Large intestine (tissue), 3 donors: ENCODE measurements around the gene C21orf58. TPM values are rescaled to one million over a fixed set of nuclear protein-coding genes. Genes with fewer than 3 reads are reported as not detected.

Experiments used
- DNase-seq, 2 donors: peaks; one replicate each; pipeline versions ENCODE4 v3.0.0 to v3.0.0-alpha.2; 2013
- H3K27ac ChIP-seq: one replicate; pipeline ENCODE4 v1.5.1; 2013; ENCODE audit warnings: low read length
- H3K27me3 ChIP-seq: 2 replicates; pipeline ENCODE4 v1.6.1; 2013; ENCODE audit warnings: low read length; ENCODE audit not compliant: control insufficient read depth, insufficient read depth
- H3K36me3 ChIP-seq: 2 replicates; pipeline ENCODE4 v1.6.1; 2013; ENCODE audit warnings: low read length; ENCODE audit not compliant: control insufficient read depth, insufficient read depth
- H3K4me1 ChIP-seq: one replicate; pipeline ENCODE4 v1.6.1; 2013; ENCODE audit warnings: low read length; ENCODE audit not compliant: control insufficient read depth, insufficient read depth
- H3K4me3 ChIP-seq: one replicate; pipeline ENCODE4 v1.5.1; 2013; ENCODE audit warnings: low read length
- H3K9me3 ChIP-seq: one replicate; pipeline ENCODE4 v1.6.1; 2013; ENCODE audit warnings: mild to moderate bottlenecking, low read depth, low read length, moderate library complexity; ENCODE audit not compliant: control insufficient read depth
- WGBS: methylation state at CpG from one replicate; pipeline ENCODE4 v1.1.5; 2013; ENCODE audit warnings: low lambda C conversion rate; ENCODE audit not compliant: insufficient coverage; 5-methylcytosine and 5-hydroxymethylcytosine counted together
- polyA plus RNA-seq: library from polyadenylated mRNA; unstranded; fragments of 120-200 nt; gene quantifications from one replicate; pipeline ENCODE4 v1.2.1, GENCODE V29; 2013

Gene C21orf58
- polyA plus RNA-seq, 1 donor: 8.7 TPM

DNA sequence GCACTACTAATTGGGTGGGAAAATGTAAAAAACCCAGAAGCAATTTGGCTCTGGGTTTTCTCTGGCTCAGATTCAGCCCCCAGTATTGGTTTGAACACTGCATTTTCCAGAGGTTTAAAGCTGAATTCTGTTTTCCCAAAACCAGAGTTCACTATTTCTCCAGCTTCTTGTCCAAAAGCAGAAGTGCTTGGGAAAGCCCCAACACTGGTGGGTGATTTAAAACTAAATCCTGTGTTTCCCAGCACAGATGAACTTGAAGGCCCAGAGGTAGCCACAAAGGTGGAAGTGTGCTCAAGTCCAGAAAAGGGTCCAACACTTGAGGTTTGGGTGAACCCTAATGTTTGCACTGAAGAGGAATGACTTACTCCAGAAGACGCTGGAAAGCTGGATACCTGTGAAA lies 38.9 kb downstream of the C21orf58 start:
- no CpG with 5 or more reads among the region's 1 CpG for WGBS
- H3K9me3 ChIP-seq: no peaks in the 10 kb centered on the region
- H3K4me3 ChIP-seq: no peak overlapping the region
- no peaks in the 10 kb centered on the region for H3K27me3 ChIP-seq
- H3K36me3 ChIP-seq: peaks cover 39% of the 10 kb centered on the region
- peaks cover 16% of the 10 kb centered on the region for H3K4me1 ChIP-seq
- DNase-seq: no peak
- H3K27ac ChIP-seq: no peak overlapping the region

DNA sequence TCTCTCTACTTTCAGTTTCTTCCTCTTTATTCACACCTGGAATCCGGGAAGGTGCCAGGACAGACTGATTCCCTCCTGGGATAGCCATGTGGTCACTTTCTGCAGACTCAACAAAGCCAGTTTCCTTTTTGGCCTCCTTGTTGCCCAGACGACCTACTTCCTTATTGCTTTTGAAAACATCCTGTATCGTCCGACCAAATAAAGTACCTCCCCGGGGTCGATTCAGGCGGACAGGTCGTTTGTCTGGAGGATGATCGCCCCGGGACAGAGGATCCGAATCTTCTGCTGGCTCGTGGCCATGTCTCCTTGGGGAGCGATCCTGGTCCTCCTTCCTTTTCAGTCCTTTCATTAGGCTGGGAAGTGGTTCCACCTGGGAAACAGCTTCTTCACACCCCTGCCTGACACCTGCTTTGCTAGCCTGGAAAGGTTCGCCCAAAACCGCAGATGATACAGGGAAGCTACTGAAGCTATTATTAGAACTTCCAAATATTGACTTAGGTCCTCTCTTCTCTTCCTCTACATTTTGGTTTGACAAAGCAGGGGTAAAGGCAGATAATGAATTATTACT lies 39.5 kb downstream of the C21orf58 start:
- Histone ChIP-seq H3K4me3 (no peak overlapping the region), H3K27ac (no peak overlapping the region), H3K4me1 (peaks cover 16% of the 10 kb centered on the region), H3K36me3 (peaks cover 45% of the 10 kb centered on the region), H3K27me3 (no peaks in the 10 kb centered on the region), H3K9me3 (no peaks in the 10 kb centered on the region)
- DNase-seq: no peak
- no CpG with 5 or more reads among the region's 15 CpGs for WGBS

DNA sequence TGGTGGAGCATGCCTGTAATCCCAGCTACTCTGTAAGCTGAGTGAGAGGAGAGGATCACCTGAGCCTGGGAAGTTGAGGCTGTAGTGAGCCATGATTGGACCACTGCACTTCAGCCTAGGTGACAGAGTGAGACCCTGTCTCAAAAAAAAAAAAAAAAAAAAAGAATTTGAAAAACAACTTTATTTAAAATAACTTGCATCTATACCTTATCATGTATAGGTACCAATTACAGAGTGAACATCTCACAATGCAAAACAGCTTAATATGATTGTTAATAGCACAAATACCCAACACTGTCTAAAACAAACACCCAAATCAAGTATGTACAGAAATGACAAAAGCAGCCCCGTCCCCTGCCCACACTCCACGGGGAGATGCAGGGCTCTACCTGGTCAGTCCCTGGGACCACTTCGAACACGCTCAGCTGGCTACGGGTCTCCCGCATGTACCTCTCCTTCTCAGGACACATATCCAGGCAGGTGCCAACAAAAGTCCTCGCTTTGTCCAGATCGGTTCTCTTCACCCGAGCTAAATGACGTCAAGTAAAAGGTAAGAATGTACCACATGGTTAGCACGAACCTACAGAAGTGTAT lies 48.8 kb downstream of the C21orf58 start:
- H3K27me3 ChIP-seq: no peaks in the 10 kb centered on the region
- no peaks in the 10 kb centered on the region for H3K4me1 ChIP-seq
- no peaks in the 10 kb centered on the region for H3K9me3 ChIP-seq
- peaks cover 83% of the 10 kb centered on the region for H3K36me3 ChIP-seq
- no peak for DNase-seq
- no peak overlapping the region for H3K27ac ChIP-seq
- no CpG with 5 or more reads among the region's 11 CpGs for WGBS
- H3K4me3 ChIP-seq: no peak overlapping the region

DNA sequence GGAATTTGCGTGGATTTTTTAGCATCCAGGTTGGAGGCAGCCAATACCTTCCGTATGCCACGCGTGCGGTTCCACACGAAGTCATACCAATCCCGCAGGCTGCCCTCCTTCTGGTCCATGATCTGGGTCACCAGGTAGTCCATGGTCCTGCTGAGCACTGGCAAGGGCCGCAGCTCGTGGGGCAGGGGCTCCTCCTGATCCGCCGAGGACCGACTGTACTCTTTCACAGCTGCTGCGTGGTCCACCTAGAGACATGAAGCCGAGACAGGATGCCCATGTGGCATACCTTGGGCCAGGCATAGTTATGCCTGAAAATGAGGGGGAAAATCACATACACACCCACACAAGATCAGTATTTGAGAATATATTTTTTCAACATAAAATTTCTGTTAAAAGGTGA lies 50.3 kb downstream of the C21orf58 start:
- WGBS: 100% methylated on average over 3 of the region's 14 CpGs
- Histone ChIP-seq H3K36me3 (peaks cover 83% of the 10 kb centered on the region), H3K4me3 (no peak overlapping the region), H3K4me1 (no peaks in the 10 kb centered on the region), H3K27ac (no peak overlapping the region), H3K27me3 (no peaks in the 10 kb centered on the region), H3K9me3 (no peaks in the 10 kb centered on the region)
- DNase-seq: no peak

DNA sequence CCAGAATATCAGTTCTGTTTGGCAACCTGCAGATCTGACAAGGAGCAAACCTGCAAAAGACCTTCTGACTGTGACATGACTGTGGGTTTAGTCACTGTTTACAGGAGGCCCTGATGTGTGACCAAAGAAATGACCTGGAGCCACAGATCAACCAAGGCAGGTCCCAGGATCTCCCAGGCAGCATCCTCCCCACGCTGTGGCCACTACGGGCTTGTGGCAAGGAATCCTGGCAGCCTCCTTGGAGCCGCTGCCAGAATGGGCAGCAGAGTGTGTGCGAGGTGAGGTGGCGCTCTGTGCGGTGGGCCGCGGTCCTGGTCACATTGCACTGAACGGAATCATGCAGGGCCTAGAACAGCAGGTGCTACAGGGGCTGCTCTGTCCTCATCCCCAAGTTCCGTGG lies 54.2 kb downstream of the C21orf58 start:
- no CpG with 5 or more reads among the region's 10 CpGs for WGBS
- Histone ChIP-seq H3K4me3 (no peak overlapping the region), H3K36me3 (peaks cover 89% of the 10 kb centered on the region), H3K9me3 (no peaks in the 10 kb centered on the region), H3K27me3 (no peaks in the 10 kb centered on the region), H3K4me1 (no peaks in the 10 kb centered on the region), H3K27ac (no peak overlapping the region)
- no peak for DNase-seq

DNA sequence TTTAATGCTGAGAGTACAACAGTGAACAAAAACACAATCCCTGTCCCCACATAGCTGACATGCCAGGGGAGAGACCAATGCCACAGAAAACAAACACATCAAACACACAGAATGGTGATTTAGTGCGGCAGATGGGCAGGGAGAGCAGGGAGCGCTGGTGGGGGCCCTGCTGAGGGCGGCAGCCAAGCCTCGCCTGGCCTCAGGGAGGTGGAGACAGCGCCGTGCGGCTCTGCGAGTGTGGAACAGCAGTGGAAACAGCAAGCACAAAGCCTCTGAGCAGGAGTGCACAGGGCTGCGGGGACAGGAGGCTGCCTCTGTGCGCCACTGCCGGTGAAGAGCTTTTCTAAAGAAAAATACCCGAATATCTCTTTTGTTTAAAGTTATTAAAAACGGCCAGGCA lies 55.3 kb downstream of the C21orf58 start:
- Histone ChIP-seq H3K9me3 (no peaks in the 10 kb centered on the region), H3K4me3 (no peak overlapping the region), H3K4me1 (no peaks in the 10 kb centered on the region), H3K27ac (no peak overlapping the region), H3K36me3 (peaks cover 91% of the 10 kb centered on the region), H3K27me3 (no peaks in the 10 kb centered on the region)
- WGBS: no CpG with 5 or more reads among the region's 13 CpGs
- no peak for DNase-seq

DNA sequence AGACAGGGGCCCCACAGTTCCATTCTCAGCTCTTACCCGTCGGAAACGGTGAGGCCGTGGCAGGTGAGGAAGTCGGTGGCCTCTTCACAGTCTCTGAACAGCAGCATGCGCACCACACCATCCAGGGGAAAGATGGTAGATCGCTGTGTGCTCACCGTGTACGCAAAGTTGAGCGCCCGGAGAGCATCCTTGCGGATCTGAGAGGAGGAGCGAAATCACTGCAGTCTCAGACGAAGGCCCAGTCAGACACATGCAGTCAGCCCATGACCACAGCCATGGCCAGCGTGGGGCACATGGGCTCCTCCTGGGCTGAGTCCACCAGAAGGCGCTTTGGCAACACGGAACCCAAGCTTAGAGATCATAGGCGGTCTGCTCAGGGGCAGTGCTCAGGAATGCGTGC lies 56.7 kb downstream of the C21orf58 start:
- no peak overlapping the region for H3K4me3 ChIP-seq

DNA sequence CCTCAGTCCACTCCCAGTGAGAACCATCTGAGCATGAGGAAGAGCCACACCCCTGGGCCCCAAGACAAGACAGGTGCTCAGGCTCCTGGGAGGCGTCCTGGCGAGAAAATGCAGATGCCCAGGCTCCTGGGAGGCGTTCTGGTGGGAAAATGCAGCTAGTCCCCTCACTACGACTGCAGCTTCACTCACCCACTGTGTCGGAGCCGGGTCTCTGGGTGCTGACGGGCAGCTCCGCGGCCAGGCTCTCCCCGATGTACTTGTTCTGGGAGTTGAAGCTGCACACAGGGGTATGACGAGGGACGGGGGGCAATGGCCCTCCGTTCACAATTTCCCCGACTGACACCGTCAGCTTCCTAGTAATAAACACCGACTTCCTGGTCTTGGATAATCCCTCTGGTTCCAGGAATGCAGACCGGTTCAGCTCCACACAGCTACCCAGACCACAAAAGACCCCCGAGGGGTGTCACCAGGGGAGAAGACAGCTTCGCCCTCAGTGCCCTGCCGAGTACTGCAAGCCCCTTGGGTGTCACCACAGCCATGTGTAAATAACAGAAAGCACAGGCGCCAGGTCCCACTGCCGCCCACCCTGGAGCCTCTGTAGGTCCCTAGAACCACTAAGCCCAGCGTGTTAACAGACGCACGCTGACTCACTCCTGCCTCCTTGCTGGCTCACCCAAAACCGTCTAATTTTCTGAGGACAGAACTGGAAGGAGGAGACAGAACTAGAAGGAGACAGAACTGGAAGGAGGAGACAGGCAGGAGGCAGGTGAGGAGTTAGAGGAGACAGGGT lies 57.7 kb downstream of the C21orf58 start:
- no peak for DNase-seq
- H3K4me3 ChIP-seq: no peak overlapping the region
- H3K4me1 ChIP-seq: no peaks in the 10 kb centered on the region
- H3K27ac ChIP-seq: no peak overlapping the region
- WGBS: no CpG with 5 or more reads among the region's 26 CpGs
- no peaks in the 10 kb centered on the region for H3K9me3 ChIP-seq
- no peaks in the 10 kb centered on the region for H3K27me3 ChIP-seq
- peaks cover 78% of the 10 kb centered on the region for H3K36me3 ChIP-seq

More for the DNA sequence above, 56.7 kb downstream of the C21orf58 start:
- WGBS: no CpG with 5 or more reads among the region's 19 CpGs
- Histone ChIP-seq H3K4me1 (no peaks in the 10 kb centered on the region), H3K36me3 (peaks cover 82% of the 10 kb centered on the region), H3K27ac (no peak overlapping the region), H3K9me3 (no peaks in the 10 kb centered on the region), H3K27me3 (no peaks in the 10 kb centered on the region)
- DNase-seq: no peak

DNA sequence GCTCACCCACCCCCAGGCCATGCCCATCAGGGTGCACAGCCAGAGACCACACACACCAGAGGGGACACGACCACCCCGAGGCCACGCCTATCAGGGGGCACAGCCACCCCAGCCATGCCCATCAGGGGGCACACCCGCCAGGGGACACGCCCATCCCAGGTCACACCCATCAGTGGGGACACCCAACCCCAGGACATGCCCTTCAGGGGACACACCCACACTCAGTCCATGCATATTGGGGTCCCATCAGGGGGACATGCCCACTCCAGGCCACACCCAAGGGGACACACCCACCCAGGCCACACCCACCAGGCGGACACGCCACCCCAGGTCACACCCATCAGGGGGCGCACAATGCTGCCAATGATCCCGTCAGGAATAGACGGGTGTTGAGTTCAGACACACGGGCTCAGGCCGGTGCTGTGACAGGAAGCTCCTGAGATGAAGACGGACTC lies 59.0 kb downstream of the C21orf58 start:
- H3K36me3 ChIP-seq: peaks cover 78% of the 10 kb centered on the region
- DNase-seq: no peak

DNA sequence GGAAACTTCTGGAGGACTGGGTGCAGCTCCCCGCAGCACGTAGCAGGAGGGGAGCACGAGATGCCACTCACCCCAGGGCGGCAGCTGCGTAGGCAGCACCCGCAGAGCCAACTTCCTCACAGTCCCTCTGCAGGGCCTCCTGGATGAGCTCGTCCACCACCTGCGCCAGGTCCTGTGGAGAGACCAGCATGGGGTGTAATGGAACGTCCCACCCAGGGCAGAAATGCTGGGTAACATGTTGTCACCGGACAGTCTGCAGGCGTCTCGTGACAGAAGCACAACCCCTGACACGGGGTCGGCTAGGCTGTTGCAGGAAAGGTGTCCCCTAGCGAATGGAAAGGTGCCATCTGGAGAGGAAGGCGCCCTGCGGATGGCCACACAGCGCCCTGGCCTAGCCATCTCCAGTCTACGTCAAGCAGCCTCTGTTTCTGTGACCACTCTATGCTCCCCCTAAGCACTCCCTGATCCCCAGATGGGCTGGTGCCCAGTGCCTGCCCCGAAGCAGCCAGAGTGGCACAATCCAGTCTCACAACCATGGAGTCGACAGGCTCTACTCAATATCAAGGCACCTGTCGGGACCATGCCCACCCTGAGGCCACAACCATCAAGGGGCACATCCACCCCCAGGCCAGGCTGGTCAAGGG lies 59.5 kb downstream of the C21orf58 start:
- H3K36me3 ChIP-seq: peaks cover 76% of the 10 kb centered on the region
- no peak overlapping the region for H3K4me3 ChIP-seq
- no peaks in the 10 kb centered on the region for H3K27me3 ChIP-seq

More for the DNA sequence above, 59.0 kb downstream of the C21orf58 start:
- no peak overlapping the region for H3K27ac ChIP-seq
- no peaks in the 10 kb centered on the region for H3K27me3 ChIP-seq
- H3K9me3 ChIP-seq: no peaks in the 10 kb centered on the region
- H3K4me1 ChIP-seq: no peaks in the 10 kb centered on the region
- H3K4me3 ChIP-seq: no peak overlapping the region
- WGBS: no CpG with 5 or more reads among the region's 13 CpGs

More for the DNA sequence above, 59.5 kb downstream of the C21orf58 start:
- DNase-seq: no peak
- no CpG with 5 or more reads among the region's 22 CpGs for WGBS
- Histone ChIP-seq H3K27ac (no peak overlapping the region), H3K4me1 (no peaks in the 10 kb centered on the region), H3K9me3 (no peaks in the 10 kb centered on the region)
